Retina (tissue), 1 donor: ENCODE results near the gene EPHA6.
A peak's percentile ranks its signal among the peaks of the same experiment; 100 is the strongest.
"Not testable (repeated sequence)": the region's sequence is repeated elsewhere in the genome, so short reads cannot be mapped to it uniquely, and the experiment has no call there.

Experiments used
- DNase-seq: peaks from one replicate; pipeline ENCODE4 v3.0.0-alpha.2; 2016

The EPHA6 gene

DNA sequence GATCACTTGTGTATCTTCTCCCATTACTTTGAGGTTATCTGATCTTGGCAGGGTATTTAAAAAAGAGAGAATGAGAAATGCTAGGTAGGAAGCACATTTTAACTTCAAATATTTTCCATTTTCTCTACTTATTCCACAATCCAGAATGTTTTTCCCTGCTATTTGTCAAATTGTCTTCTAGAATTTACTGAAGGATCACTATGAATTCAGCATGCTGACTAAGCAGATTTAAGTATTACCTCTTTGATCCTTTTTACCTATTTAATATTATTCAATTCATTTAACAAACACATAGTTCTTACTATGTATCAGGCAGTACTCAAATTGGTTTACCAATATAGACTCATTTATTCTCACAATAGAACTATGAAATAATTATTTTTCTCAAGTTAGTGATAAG lies 486.7 kb downstream of the EPHA6 start:
- no peak for DNase-seq

DNA sequence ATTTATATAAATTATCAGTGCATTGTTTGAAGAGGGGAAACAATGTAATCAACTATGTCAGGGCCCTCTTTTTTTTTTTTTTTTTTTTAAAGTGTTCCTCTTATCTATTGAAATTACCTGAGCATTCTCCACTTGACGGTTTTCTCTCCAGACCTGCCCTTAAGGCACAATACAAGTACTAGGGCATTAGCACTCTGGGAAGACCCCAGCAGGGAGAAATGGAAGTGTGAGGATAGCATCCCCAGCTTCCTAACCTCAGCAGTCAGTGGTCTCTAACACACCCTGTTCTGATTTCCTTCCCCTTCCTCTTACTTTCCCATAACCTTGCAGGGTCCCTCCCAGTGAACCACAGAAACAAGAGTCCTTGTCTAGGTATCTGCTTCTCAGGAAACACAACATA lies 491.8 kb downstream of the EPHA6 start:
- no peak for DNase-seq

DNA sequence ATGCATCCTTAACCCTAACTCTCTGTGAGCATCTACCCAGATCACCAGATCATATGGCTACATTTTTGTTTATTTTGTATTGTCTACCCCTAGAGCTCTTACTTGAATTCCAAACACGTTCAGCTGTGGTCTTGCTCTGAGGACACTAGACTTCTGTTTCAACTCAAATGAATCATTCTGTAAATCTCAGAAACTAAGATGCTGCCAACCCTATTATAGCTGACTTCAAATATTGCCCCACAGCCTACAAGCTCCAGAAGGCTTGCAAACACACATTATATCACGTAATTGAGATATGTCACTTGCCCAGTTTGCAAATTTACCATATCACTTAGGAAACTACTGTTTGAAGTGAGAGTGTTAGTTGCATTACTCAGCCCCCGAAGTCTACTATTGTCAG lies 524.0 kb downstream of the EPHA6 start:
- DNase-seq = no peak

DNA sequence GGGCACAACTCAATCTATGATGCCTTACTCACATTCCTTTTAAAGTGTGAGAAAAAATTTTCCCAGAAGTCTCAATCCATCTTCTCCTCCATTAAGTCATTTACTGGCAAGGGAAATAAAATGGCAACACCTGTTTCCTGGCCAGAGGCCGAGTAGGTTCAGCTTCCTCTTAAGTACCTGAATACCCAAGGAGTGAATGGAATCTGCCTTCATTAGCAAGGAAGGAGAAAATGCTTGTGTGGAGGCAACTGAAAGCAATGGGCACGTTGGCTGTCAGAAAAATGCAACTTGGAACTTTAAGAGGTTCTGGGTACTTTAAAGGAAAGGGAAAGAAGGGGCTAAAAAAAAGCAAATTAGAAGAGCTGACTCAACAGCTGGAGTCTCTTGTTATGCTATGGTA lies 526.5 kb downstream of the EPHA6 start:
- no peak for DNase-seq

DNA sequence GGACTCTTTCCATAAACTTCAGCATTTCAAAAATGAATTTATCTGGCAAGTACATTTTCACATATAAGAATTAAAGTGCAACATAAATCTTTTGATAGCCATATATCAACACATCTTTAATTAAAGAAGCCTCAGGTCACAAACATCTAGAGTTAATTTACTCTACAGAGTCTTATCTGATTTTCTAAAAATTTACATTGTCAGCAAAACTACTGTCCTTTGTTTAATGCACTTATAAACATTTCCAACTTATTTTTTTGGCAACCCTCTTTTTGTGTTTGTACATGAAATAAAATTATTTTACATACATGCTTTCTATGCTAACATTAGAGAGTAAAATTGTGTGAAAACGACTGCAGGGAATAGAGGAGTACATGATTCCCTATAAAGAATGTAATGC lies 533.4 kb downstream of the EPHA6 start:
- no peak for DNase-seq

DNA sequence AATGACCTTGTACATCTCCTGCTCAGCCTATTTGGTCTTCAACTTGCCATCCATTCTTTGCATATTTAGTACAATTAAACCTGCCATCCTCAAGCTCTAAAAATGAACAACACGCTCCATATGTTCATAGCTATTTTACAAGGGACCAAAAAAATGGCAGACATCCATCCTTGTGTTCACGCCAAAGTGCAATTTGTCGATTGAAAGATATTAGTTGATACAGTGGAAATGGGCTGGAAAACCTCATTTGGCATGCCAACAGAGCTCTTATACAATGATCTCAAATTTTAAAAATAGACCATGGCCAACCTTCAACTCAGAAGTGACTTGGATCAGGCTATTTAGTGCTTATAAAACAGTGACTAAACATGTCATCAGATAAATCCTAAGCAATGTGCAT lies 536.6 kb downstream of the EPHA6 start:
- DNase-seq = no peak

DNA sequence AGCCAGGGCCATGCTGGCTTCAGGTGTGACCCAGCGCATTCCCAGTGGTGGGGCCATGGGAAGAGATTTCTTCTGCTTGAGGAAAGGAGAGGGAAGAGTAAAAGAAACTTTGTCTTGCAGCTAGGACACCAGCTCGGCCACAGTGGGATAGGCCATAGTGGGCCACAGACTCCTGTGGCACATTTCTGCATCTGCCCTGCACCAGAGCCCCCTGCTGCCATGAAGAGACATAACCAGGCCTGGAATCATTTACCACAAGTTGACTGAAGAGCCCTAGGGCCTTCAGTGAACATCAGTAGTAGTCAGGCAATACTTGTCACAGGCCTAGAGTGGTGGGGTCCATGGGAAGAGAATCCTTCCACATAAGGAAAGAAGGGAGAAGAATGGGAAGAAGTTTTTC lies 538.8 kb downstream of the EPHA6 start:
- no peak for DNase-seq

DNA sequence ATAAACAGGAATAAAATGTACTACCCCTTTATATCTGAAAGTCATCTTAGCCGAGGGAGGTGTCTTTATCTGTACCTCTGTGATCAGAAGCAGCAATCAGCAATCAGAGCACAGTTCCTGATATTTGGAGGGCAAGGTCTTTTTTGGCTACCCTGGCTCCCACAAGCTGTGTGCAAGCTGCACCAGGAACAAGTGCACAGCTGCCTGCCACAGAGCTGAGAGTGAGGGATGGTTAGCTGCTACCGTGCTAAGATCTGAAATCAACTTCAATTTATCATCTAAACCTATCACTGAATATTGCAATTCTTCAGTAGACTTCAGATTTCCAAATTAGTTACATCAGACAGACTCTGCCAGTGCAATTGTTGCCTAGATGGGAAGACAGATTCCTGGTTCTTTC lies 545.6 kb downstream of the EPHA6 start:
- no peak for DNase-seq

DNA sequence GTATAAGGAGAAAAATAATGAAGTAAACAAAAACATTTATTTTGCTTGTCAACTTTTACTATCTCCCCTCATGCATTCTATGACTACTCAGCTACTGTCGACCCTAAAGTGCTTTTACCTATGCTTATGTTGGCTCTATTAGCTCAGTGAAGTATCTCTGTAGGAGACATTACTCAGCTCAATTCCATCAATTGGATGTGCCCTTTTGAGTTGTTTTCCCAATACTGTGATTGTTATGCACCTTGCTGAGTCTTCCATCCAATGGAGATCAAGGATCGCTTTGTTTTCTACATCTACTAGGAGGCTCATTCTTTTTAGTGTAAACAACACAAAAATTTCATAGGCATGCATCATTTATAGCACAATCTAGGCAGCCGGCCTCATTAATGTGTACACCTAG lies 546.4 kb downstream of the EPHA6 start:
- DNase-seq = no peak

DNA sequence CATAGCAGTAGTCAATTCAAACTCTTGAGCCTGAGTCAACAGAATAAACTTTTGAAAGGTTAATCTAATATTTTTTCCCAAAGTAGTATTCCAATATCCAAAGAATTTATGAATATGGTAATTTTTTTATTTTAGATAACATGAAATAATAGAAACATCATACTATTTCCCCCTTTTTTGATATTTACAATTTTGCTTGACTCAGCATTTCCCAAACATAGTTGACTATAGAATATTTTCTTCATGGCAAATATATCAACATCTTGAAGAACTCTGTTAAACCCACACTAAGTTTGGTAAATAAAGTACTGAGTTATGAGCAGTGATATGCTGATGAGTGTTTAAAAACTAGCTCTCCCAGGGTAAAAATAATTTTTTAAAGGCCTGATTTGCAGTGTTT lies 570.2 kb downstream of the EPHA6 start:
- no peak for DNase-seq

DNA sequence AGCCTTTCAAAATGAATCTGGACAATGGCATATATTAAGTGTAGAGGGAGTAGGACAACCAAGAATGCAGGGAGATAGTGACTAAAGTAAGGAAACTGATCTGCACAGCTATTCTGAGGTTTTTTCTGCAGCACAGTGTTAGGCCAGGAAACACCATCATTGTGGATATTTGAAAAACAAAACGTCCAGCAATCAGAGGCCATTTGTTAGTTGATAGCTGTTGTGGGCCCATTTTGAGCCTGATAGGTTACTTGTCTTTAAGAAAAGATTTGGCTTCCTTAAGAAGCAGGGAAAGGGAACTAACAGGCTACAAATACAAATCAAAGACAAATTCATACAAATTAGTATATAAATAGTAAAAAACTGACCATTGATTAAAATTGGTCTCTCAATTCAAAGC lies 574.4 kb downstream of the EPHA6 start:
- no peak for DNase-seq

DNA sequence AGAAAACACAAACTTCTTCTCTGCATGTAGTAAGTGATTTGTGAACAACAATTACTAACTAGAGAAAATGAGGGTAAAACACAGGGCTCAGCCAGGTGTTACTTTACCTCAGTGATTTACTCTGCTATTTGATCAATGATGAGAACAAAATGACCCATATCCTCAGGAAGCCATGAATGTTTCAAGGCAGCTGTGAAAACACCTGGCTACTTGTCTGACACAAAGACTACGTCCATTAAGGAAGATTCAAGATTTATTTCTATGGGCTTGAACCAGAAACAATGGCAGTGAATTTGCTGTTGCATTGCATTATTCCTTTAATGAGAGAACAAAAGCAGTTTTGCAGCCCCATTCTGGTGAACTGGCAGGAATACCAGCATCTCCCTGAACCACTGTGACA lies 575.5 kb downstream of the EPHA6 start:
- DNase-seq = peak; percentile 22

DNA sequence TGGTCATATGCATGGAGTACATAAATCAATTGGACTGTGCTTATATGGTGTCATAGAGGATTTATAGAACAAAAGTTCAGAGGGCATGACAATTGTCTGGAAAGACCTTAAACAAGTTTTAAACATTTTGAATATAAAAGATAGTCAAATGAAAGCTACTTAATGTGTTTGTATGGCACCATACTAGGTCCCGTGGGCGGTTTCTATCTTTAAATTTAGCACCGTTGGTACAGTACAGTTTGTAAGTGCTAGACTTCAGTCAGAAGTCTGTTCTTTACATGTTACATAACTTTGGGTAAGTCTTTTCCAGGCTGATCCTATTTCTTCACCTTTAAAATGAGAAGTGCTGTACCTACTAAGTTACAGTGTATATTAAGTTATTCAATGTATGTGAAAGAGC lies 576.8 kb downstream of the EPHA6 start:
- no peak for DNase-seq

DNA sequence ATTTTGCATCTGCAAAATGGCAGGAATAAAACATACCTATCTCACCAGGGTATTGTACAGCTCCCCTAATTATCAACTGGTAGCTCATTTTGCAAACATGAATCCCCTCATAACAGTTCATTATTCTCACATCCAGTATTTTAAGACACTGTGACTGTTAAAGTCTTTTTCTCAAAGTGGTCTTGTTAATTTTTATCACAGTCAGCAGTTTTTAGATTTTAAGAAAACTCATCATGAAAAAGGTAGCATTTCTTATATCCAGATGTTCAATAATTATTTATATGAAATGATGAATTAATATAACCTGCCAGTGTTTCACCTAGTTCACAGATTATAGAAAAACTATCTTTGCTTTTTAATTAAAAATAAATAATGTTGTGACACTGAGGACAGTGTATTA lies 595.2 kb downstream of the EPHA6 start:
- DNase-seq = no peak

DNA sequence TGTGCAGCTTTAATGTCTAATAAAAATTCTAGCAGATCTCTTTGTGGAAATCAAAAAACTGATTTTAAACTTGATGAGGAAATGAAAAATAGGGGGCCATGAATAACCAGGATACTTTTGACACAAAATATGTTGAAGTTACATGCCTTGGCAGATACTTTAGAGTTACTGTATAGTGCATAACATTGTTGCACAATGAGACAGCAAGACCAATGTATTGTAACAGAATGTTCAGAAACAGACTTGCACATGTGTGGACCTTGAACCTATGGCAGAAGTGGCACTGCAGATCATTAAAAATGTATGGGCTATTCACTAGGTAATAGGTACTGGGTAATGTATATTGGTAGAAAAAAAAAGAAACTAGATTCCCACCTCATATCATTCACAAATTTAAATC lies 607.2 kb downstream of the EPHA6 start:
- no peak for DNase-seq

DNA sequence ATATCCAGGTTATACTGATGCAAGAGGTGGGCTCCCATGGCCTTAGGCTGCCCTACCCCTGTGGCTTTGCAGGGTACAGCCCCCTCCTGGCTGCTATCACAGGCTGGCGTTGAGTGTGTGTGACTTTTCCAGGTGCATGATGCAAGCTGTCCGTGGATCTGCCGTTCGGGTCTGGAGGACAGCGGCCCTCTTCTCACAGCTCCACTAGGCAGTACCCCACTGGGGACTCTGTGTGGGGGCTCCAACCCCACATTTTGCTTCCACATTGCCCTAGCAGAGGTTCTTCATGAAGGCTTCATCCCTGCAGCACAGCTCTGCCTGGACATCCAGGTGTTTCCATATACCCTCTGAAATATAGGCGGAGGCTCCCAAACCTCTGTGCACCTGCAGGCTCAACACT lies 610.6 kb downstream of the EPHA6 start:
- DNase-seq = no peak

DNA sequence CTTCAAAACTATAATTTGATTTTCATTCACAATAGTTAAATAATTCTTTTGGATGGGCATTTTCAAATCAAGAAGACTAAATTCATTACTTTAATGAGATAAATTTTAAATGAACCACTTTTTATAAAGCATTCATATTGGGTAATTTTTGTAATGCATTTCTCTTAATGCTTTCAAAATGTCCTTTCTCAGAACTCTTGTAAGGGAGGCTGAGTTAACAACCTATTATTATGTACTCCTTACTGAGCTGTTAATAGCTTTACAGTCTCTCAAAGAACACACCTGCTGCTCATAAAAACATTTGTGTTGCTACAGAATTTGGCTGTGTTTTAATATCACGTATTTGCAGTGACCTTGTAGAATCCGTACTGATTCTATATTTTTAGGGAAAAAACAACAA lies 616.2 kb downstream of the EPHA6 start:
- no peak for DNase-seq

DNA sequence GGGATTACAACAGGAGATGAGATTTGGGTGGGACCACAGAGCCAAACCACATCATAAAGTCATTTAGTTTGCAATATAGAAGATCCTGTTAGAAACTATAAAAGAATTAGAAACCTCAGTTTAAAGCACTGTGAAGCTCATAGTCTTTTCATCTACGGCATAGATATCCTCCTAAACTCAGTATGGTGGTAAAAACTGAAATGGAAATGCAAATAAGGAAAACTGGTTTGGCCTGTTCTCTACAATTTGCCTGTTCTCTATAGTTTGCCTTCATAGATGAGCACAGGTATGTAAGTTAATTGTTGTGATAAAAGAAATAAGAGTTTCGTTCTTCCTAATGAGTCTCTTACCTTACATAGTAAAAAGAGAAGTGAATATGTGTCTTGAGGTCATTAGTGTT lies 618.5 kb downstream of the EPHA6 start:
- DNase-seq = no peak

DNA sequence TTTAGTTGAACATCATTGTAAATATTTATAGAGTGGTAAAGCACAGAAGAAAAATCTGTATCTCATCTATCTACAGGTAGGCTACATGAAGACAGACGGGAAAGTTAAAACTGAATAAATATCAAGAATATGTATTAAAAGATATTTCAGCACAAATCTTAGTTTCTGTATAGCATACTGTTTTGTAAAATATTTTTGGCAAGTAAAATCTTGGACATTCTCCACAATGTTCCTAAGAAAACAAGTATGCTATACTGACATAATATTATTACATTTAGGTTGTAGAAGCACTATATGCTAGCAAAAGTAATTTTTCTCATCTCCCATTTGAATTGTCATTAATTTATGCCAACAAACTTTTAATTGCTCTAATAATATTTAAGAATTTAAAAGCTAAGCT lies 623.7 kb downstream of the EPHA6 start:
- no peak for DNase-seq

DNA sequence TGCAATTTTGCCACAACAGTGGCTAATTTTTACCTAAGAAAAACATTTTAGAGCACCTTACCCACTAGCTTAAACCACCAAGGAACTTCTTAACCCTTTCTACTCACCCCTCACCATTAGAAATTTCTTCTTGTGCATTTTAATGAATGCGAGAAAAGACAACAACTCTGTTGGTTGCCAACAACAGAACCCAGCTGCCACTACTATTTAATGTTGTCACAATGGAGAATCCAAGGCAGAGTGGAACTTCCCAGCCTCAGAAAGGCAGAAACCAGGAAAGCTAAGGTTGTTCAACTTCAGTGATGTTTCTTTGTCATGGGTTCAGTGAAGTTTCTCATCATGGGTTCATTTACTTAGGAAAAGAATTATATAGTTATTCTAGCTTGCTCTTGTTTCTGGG lies 625.0 kb downstream of the EPHA6 start:
- no peak for DNase-seq

DNA sequence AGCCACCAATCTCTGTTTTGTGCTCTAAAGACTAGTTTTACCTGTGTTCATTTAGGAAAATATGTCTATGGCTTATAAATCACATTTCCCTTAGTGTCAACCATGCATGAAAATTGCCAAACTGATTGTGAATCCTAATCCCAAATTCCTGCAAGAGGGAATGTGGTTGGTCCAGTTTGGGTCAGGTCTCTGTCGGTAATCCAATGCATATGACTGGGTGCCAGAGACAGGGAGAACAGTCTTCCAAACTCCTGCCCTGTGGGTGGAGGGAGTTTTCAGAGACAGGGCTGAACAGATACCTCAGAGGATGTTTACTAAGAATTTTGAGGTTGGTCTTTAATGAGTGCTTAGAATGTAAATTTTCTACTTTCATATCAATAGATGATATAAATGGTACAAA lies 649.6 kb downstream of the EPHA6 start:
- no peak for DNase-seq

DNA sequence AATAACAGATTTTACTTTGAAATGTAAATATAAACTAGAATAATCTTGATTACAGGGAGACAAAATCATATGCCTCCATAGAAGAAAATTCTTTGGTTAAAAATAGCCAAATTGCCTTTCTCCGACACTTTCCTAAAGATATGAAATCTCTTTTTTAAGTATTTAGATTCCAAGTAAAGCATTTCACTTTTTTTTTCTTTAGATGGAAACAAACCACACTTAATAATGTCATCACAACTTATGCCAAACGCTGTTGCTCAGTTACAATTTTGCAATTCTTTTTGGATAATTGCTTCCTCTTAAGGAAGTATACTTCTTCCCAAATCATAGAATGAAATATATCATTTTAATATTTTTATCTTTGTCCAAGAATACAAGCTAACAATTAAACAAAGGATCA lies 656.1 kb downstream of the EPHA6 start:
- DNase-seq = no peak

DNA sequence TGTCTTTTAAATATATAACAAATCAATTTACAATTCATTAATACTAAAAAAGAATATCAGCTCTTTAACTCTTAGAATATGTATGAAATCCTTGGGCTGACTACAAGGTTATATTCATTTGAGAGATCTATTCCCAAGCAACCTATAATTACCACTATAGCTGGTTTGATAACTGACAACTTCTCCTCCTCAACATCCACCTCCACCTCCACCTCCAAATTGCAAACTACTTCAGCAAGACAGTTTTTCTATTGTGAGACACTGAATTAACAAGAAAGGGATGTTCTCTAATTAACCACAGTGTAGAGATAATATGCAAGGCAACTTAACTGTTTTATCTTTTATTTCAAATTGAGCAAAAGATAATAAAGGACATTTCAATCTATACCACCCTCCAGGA lies 665.3 kb downstream of the EPHA6 start:
- no peak for DNase-seq

DNA sequence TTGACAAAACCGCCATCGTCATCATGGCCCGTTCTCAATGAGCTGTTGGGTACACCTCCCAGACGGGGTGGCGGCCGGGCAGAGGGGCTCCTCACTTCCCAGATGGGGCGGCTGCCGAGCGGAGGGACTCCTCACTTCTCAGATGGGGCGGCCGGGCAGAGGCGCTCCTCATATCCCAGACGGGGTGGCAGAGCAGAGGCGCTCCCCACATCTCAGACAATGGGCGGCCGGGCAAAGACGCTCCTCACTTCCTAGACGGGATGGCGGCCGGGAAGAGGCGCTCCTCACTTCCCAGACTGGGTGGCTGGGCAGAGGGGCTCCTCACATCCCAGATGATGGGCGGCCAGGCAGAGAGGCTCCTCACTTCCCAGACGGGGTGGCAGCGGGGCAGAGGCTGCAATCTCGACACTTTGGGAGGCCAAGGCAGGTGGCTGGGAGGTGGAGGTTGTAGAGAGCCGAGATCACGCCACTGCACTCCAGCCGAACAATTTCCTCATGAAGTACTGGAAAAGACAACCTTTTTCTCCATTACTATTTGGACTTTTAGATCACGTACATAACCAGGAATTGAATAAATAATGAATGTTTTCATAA lies 666.4 kb downstream of the EPHA6 start:
- not testable (repeated sequence) for DNase-seq

DNA sequence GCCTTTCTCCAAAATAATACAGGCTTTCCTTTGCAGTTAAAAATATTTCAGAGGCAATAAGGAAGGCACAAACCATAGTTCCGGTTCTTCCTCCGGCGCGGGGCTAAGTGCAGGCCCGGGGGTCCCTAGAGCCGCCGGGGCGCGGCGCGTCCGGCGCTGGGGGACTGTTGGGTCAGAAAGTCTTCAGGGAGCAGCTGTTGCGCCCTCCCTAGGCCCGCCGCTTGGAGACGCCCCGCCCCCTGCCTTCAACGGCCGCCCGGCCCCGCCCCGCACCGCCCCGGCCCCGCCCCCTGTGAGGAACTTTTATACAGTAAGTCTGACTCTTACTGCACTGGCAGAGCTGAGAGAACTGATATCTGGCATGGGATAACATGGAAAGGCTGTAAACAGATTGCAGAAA lies 667.0 kb downstream of the EPHA6 start:
- no peak for DNase-seq

DNA sequence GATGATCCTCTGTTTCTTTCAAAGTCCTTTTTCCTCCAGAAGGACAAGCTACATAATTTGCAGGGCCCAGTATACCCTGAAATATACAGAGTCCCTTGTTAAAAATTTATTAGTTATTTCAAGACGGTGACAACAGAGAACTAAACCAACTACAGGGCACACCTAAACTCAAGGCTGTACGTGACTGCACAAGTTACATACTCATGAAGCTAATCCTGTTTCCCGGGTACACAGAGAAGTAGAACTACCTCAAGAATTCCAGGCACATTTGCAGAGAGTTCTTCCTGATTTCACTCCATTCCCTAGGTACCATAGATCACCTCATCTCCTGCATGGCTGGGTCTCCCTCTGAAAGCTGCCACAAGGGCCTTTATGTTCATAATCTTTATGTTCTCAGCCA lies 670.8 kb downstream of the EPHA6 start:
- DNase-seq = no peak
